Mucosa of descending colon (tissue), 3 donors: ENCODE results near the gene HSPG2. TPM values are rescaled to one million over a fixed set of nuclear protein-coding genes. Genes with fewer than 3 reads are reported as not detected.

ENCODE experiments used
- ATAC-seq: fragments of 200-7000 bp; cut with Tn5 transposase; one replicate; pipeline ENCODE4 v1.9.1; 2020; ENCODE audit warnings: mild to moderate bottlenecking, moderate library complexity
- DNase-seq, 3 donors: peaks; one replicate each; pipeline ENCODE4 v3.0.0-alpha.2; 2020
- H3K36me3 ChIP-seq: fragments of 200-600 bp; one replicate; pipeline ENCODE4 v1.8.0; 2021; ENCODE audit warnings: low read depth, mild to moderate bottlenecking
- H3K4me1 ChIP-seq: fragments of 200-600 bp; one replicate; pipeline ENCODE4 v1.8.0; 2021; ENCODE audit warnings: low read depth, mild to moderate bottlenecking
- H3K4me3 ChIP-seq: fragments of 200-600 bp; one replicate; pipeline ENCODE4 v1.8.0; 2021; ENCODE audit warnings: mild to moderate bottlenecking
- H3K9me3 ChIP-seq: fragments of 200-600 bp; one replicate; pipeline ENCODE4 v1.8.0; 2021; ENCODE audit warnings: mild to moderate bottlenecking
- CTCF ChIP-seq: fragments of 200-600 bp; IDR thresholded peaks from one replicate; pipeline ENCODE4 v1.8.0; 2022; ENCODE audit warnings: antibody characterized with exemption, mild to moderate bottlenecking
- intact Hi-C, 2 donors: fragments of 100-400 bp; cut with DNase I in 1 of 2; cut with micrococcal nuclease in 1 of 2; formaldehyde crosslinking; loops; one replicate each; pipeline versions ENCODE4 v1.11.0 to v1.11.1; 2022; cut with DNase I, micrococcal nuclease
- total RNA-seq, 3 donors: library from RNA; stranded (reverse); fragmentation: NEBNext Ultra II Directional in 2 of 3; extraction: Animal tissue kit (Norgen Biotek cat#: 25700) in 2 of 3; gene quantifications; one replicate each; pipeline versions ENCODE4 v1.2.1 to v1.2.4, GENCODE V29; 2021 to 2023
- donor health status: DM: no; HTN: no; CAD: no; lungs with moderate emphysema.
- donor health status: DM: no; HTN: no; CAD: no.
- donor health status: DM: no; HTN: yes; CAD: no.

Gene HSPG2
- total RNA-seq, 3 donors from 2014 or later, result 142 to 436 (median 197) TPM

- peak in 1 of 3 donors; percentile 39 for DNase-seq
- Histone ChIP-seq H3K9me3 (no peaks in the 10 kb centered on the region), H3K36me3 (no peaks in the 10 kb centered on the region), H3K4me1 (peaks cover 67% of the 10 kb centered on the region), H3K4me3 (no peak overlapping the region)
- TF ChIP-seq CTCF, result no peak
- intact Hi-C loops, result no loop called here
- no peak for ATAC-seq
Measured at GRCh38 chr1:21898326-21899200, 38.5 kb downstream of the HSPG2 start.

- DNase-seq (no peak), ATAC-seq (no peak)
- no peak for TF ChIP-seq CTCF
- H3K36me3 ChIP-seq, result no peaks in the 10 kb centered on the region
- no peaks in the 10 kb centered on the region for H3K9me3 ChIP-seq
- intact Hi-C loops, result no loop called here
- H3K4me3 ChIP-seq, result no peak overlapping the region
- peaks cover 60% of the 10 kb centered on the region for H3K4me1 ChIP-seq
Measured at GRCh38 chr1:21897844-21898243, 39.3 kb downstream of the HSPG2 start.

GRCh38 chr1:21896652-21897532 is 40.2 kb downstream of the HSPG2 start:
- Histone ChIP-seq H3K4me3 (no peak overlapping the region), H3K4me1 (peaks cover 52% of the 10 kb centered on the region), H3K9me3 (no peaks in the 10 kb centered on the region), H3K36me3 (no peaks in the 10 kb centered on the region)
- peak; percentile 85 for ATAC-seq
- DNase-seq, result peak; percentile 76 to 84 (median 84)
- no peak for TF ChIP-seq CTCF
- intact Hi-C loops, result no loop called here

GRCh38 chr1:21896026-21896425 is 41.1 kb downstream of the HSPG2 start:
- intact Hi-C loops, result no loop called here
- DNase-seq (no peak), ATAC-seq (no peak)
- TF ChIP-seq CTCF, result no peak
- Histone ChIP-seq H3K4me3 (no peak overlapping the region), H3K36me3 (no peaks in the 10 kb centered on the region), H3K9me3 (no peaks in the 10 kb centered on the region), H3K4me1 (peaks cover 45% of the 10 kb centered on the region)

GRCh38 chr1:21894034-21894881 is 42.9 kb downstream of the HSPG2 start:
- intact Hi-C loops, result no loop called here
- no peak for DNase-seq
- Histone ChIP-seq H3K9me3 (no peaks in the 10 kb centered on the region), H3K4me1 (peaks cover 28% of the 10 kb centered on the region), H3K36me3 (no peaks in the 10 kb centered on the region), H3K4me3 (no peak overlapping the region)
- no peak for ATAC-seq
- no peak for TF ChIP-seq CTCF
